K562 (cell line): ENCODE data around the gene CNPY4.

Experiments used
- ATF3 ChIP-seq, 2 experiments: fragments of 450-650 bp in 1 of 2; sonication (generic) in 1 of 2; formaldehyde crosslinking in 1 of 2; IDR thresholded peaks in 1 of 2; conservative IDR thresholded peaks in 1 of 2; 2 replicates each; pipeline versions ENCODE4 v1.6.1 to v1.8.1; 2016 to 2023; ENCODE audit warnings: mild to moderate bottlenecking in 2 of 2, moderate library complexity in 2 of 2, inconsistent platforms in 1 of 2, missing genetic modification reagents in 1 of 2
- CEBPG ChIP-seq, 3 experiments: fragments of 200-800 bp in 1 of 3; sonication (Bioruptor generic) in 1 of 3; sonication (generic) in 1 of 3; formaldehyde crosslinking in 1 of 3; IDR thresholded peaks in 2 of 3; conservative IDR thresholded peaks in 1 of 3; 2 replicates each; pipeline versions ENCODE4 v1.6.1 to v1.8.0; 2016 to 2022; ENCODE audit warnings: missing compliant biosample characterization in 2 of 3, missing genetic modification characterization in 2 of 3, mild to moderate bottlenecking in 1 of 3, missing genetic modification reagents in 1 of 3
- CTCF ChIP-seq, 3 experiments: IDR thresholded peaks in 2 of 3; conservative IDR thresholded peaks in 1 of 3; 2 replicates each; pipeline ENCODE4 v1.5.1; 2011 to 2012; ENCODE audit warnings: low read length in 3 of 3, mild to moderate bottlenecking in 3 of 3, control low read depth in 2 of 3, improper control_type of control experiment in 1 of 3, inconsistent platforms in 1 of 3, low read depth in 1 of 3, mixed read lengths in 1 of 3, moderate library complexity in 1 of 3; ENCODE audit not compliant: insufficient read depth in 2 of 3
- GATA2 ChIP-seq: sonication (generic); formaldehyde crosslinking; IDR thresholded peaks from 2 replicates; pipeline ENCODE4 v1.4.0; 2020; ENCODE audit warnings: mild to moderate bottlenecking, missing genetic modification reagents
- NR1H2 ChIP-seq: sonication (generic); formaldehyde crosslinking; IDR thresholded peaks from 2 replicates; pipeline ENCODE4 v1.4.0; 2020; ENCODE audit warnings: mild to moderate bottlenecking, missing genetic modification reagents
- RCOR1 ChIP-seq, 2 experiments: IDR thresholded peaks; 2 replicates each; pipeline ENCODE4 v1.6.1; 2012; ENCODE audit warnings: low read depth in 2 of 2, low read length in 2 of 2, borderline replicate concordance in 1 of 2, improper control_type of control experiment in 1 of 2
- SREBF2 ChIP-seq: sonication (generic); formaldehyde crosslinking; IDR thresholded peaks from 2 replicates; pipeline ENCODE4 v1.4.0; 2020; ENCODE audit warnings: mild to moderate bottlenecking, missing genetic modification reagents
- TFAP4 ChIP-seq: sonication (generic); formaldehyde crosslinking; IDR thresholded peaks from 2 replicates; pipeline ENCODE4 v1.8.0; 2022; ENCODE audit warnings: missing genetic modification reagents, mild to moderate bottlenecking, moderate library complexity, borderline replicate concordance
- THRAP3 ChIP-seq: fragments of 450-650 bp; IDR thresholded peaks from 2 replicates; pipeline ENCODE4 v1.6.1; 2016; ENCODE audit warnings: mild to moderate bottlenecking, inconsistent platforms, borderline replicate concordance
- TSHZ1 ChIP-seq: fragments of 250-450 bp; sonication (Bioruptor Pico); IDR thresholded peaks from 2 replicates; pipeline ENCODE4 v1.4.0; 2020; ENCODE audit warnings: mild to moderate bottlenecking, moderate library complexity
- ZBTB26 ChIP-seq: fragments of 450-650 bp; formaldehyde crosslinking; IDR thresholded peaks from 2 replicates; pipeline ENCODE4 v1.4.0; 2022; ENCODE audit warnings: missing genetic modification characterization
- ZNF174 ChIP-seq: fragments of 250-450 bp; sonication (Bioruptor Pico); IDR thresholded peaks from 2 replicates; pipeline ENCODE4 v1.4.0; 2020; ENCODE audit warnings: mild to moderate bottlenecking

- TF ChIP-seq CTCF (IDR thresholded peaks at IDR 0.05 in 2 of 3, conservative IDR thresholded peaks at IDR 0.05 in 1 of 3; ENCODE audit: insufficient read depth in 2 of 3, low read depth in 1 of 3, low read length in 3 of 3): no peak
- no peak for TF ChIP-seq CEBPG (CRISPR knock-in tag; IDR thresholded peaks at IDR 0.05)
- no peak for TF ChIP-seq CEBPG (tag; conservative IDR thresholded peaks at IDR 0.05 in 1 of 2, IDR thresholded peaks at IDR 0.05 in 1 of 2)
- no peak for TF ChIP-seq NR1H2
- TF ChIP-seq RCOR1 (IDR thresholded peaks at IDR 0.05; ENCODE audit: borderline replicate concordance in 1 of 2, low read depth in 2 of 2, low read length in 2 of 2): no peak
- TF ChIP-seq ATF3 (IDR thresholded peaks at IDR 0.05): no peak
- no peak for TF ChIP-seq ATF3 (CRISPR knock-in tag; conservative IDR thresholded peaks at IDR 0.05)
- TF ChIP-seq ZNF174: no peak
- no peak for TF ChIP-seq TSHZ1 (CRISPR knock-in tag)
- TF ChIP-seq GATA2 (CRISPR knock-in tag): no peak
- TF ChIP-seq THRAP3: no peak
- TF ChIP-seq ZBTB26: no peak
- TF ChIP-seq SREBF2: no peak
- no peak for TF ChIP-seq TFAP4 (CRISPR knock-in tag)
Measured at GRCh38 chr7:100163006-100163531, 43.6 kb downstream of the CNPY4 start.
